Measurements from ENCODE around the gene FAM32A.

GRCh38 chr19:16175954-16176353 lies 9.3 kb upstream of the FAM32A start:
- TF ChIP-seq ARNT (IDR thresholded peaks at IDR 0.05) (no peak), FOXA1 (IDR thresholded peaks at IDR 0.05) (no peak), SUZ12 (IDR thresholded peaks at IDR 0.05) (no peak), TARDBP (IDR thresholded peaks at IDR 0.05) (no peak), PKNOX1 (IDR thresholded peaks at IDR 0.05) (no peak), ELF4 (IDR thresholded peaks at IDR 0.05) (no peak), LEF1 (IDR thresholded peaks at IDR 0.05; ENCODE audit: borderline replicate concordance) (no peak), L3MBTL2 (conservative IDR thresholded peaks at IDR 0.05) (no peak), FOXK2 (IDR thresholded peaks at IDR 0.05) (no peak), CTBP1 (IDR thresholded peaks at IDR 0.05; ENCODE audit: borderline replicate concordance) (no peak)

Measured in HEK293T (cell line).